ENCODE data around the gene NME3. TPM values are rescaled to one million over a fixed set of nuclear protein-coding genes. Genes with fewer than 3 reads are reported as not detected.
A peak's percentile ranks its signal among the peaks of the same experiment; 100 is the strongest.

NME3 gene
- total and polyA plus RNA-seq, 2 donors (not counting 1 experiment from before 2014, with no cell fraction given), result 9.9 to 69.7 TPM

GRCh38 chr16:1775006-1775845 is 3.9 kb upstream of the NME3 start:
- Histone ChIP-seq H3K4me1 (ENCODE audit: control insufficient read depth, extremely low read depth, insufficient read depth, low read length) (peaks cover 18% of the 10 kb centered on the region), H3K9me3 (ENCODE audit: control insufficient read depth, insufficient read depth, low read depth, low read length) (no peaks in the 10 kb centered on the region), H3K9ac (ENCODE audit: insufficient read depth, low read length) (no peak overlapping the region), H4K20me1 (ENCODE audit: control insufficient read depth, extremely low read depth, insufficient read depth, low read length) (no peaks in the 10 kb centered on the region), H3K4me2 (ENCODE audit: extremely low read depth, insufficient read depth, low read length) (no peak overlapping the region), H3K79me2 (ENCODE audit: control insufficient read depth, insufficient read depth, low read length) (peaks cover 31% of the 10 kb centered on the region), H3K27ac (ENCODE audit: insufficient read depth, low read length) (no peak overlapping the region), H2AFZ (ENCODE audit: low read length) (no peak overlapping the region), H3K27me3 (ENCODE audit: control insufficient read depth, insufficient read depth, low read length) (no peaks in the 10 kb centered on the region), H3K4me3 (replicated peaks in 1 of 4; ENCODE audit: control extremely low read depth in 1 of 4, insufficient read depth in 1 of 4, low read depth in 3 of 4, low read length in 4 of 4) (peak overlapping the region in 1 of 4 experiments; percentile 7), H3K36me3 (ENCODE audit: control insufficient read depth, insufficient read depth, low read length) (peaks cover 21% of the 10 kb centered on the region)
- no peak for TF ChIP-seq EZH2 (IDR thresholded peaks at IDR 0.05; ENCODE audit: low read length, missing control alignments)
- TF ChIP-seq, protein P1, sequence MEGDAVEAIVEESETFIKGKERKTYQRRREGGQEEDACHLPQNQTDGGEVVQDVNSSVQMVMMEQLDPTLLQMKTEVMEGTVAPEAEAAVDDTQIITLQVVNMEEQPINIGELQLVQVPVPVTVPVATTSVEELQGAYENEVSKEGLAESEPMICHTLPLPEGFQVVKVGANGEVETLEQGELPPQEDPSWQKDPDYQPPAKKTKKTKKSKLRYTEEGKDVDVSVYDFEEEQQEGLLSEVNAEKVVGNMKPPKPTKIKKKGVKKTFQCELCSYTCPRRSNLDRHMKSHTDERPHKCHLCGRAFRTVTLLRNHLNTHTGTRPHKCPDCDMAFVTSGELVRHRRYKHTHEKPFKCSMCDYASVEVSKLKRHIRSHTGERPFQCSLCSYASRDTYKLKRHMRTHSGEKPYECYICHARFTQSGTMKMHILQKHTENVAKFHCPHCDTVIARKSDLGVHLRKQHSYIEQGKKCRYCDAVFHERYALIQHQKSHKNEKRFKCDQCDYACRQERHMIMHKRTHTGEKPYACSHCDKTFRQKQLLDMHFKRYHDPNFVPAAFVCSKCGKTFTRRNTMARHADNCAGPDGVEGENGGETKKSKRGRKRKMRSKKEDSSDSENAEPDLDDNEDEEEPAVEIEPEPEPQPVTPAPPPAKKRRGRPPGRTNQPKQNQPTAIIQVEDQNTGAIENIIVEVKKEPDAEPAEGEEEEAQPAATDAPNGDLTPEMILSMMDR (conservative IDR thresholded peaks at IDR 0.05 in 1 of 2, IDR thresholded peaks at IDR 0.05 in 1 of 2; ENCODE audit: low read depth in 1 of 2, low read length in 2 of 2), result no peak
- DNase-seq (ENCODE audit: low read depth in 2 of 2), result no peak

GRCh38 chr16:1774448-1774780 is 3.1 kb upstream of the NME3 start:
- peak overlapping the region; percentile 16 for H3K9ac ChIP-seq (ENCODE audit: insufficient read depth, low read length)
- peak overlapping the region in 3 of 4 experiments; percentile 69 to 89 (median 84) for H3K4me3 ChIP-seq (replicated peaks in 1 of 4; ENCODE audit: control extremely low read depth in 1 of 4, insufficient read depth in 1 of 4, low read depth in 3 of 4, low read length in 4 of 4)
- H3K4me1 ChIP-seq (ENCODE audit: control insufficient read depth, extremely low read depth, insufficient read depth, low read length), result peaks cover 21% of the 10 kb centered on the region
- TF ChIP-seq EZH2 (IDR thresholded peaks at IDR 0.05; ENCODE audit: low read length, missing control alignments), result no peak
- TF ChIP-seq, protein P1 (conservative IDR thresholded peaks at IDR 0.05 in 1 of 2, IDR thresholded peaks at IDR 0.05 in 1 of 2; ENCODE audit: low read depth in 1 of 2, low read length in 2 of 2), result no peak
- peaks cover 31% of the 10 kb centered on the region for H3K79me2 ChIP-seq (ENCODE audit: control insufficient read depth, insufficient read depth, low read length)
- H2AFZ ChIP-seq (ENCODE audit: low read length), result no peak overlapping the region
- peaks cover 21% of the 10 kb centered on the region for H3K36me3 ChIP-seq (ENCODE audit: control insufficient read depth, insufficient read depth, low read length)
- peak overlapping the region; percentile 96 for H3K4me2 ChIP-seq (ENCODE audit: extremely low read depth, insufficient read depth, low read length)
- H3K9me3 ChIP-seq (ENCODE audit: control insufficient read depth, insufficient read depth, low read depth, low read length), result no peaks in the 10 kb centered on the region
- no peak overlapping the region for H3K27ac ChIP-seq (ENCODE audit: insufficient read depth, low read length)
- DNase-seq (ENCODE audit: low read depth in 2 of 2), result no peak
- H3K27me3 ChIP-seq (ENCODE audit: control insufficient read depth, insufficient read depth, low read length), result no peaks in the 10 kb centered on the region
- no peaks in the 10 kb centered on the region for H4K20me1 ChIP-seq (ENCODE audit: control insufficient read depth, extremely low read depth, insufficient read depth, low read length)

DNA sequence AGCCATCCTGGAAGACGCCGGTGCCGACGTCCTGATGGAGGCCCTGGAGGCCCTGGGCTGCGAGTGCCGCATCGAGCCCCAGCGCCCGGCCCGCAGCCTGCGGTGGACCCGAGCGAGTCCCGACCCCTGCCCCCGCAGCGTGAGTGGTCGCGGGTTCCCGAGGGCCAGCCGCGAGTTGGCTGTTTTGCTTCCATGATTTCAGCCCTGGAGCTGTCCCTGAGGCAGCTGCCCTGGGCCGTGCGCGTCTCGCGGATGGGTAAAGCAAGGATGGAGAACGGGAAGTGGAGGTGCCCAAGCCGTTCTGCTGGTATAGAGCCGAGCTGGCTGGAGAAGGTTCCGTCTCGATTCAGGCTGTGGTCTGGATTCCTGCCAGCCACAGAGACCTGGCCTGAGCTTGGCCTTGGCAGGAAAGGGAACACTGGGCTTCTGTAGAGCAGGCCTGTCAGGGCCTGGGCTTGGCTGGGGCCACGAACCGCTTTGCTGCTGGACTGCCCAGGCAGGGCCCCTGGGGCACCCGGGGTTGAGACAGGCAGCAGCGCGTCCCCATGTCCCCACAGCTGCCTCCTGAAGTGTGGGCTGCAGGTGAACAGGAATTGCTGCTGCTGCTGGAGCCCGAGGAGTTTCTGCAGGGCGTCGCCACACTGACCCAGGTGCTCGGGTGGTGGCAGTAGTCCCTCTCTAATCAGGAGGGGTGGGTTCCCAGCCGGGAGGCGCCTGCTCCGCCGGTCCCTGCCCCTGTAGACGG is 2.5 kb upstream of the NME3 start:
- no peak for TF ChIP-seq EZH2 (IDR thresholded peaks at IDR 0.05; ENCODE audit: low read length, missing control alignments)
- TF ChIP-seq, protein P1 (conservative IDR thresholded peaks at IDR 0.05 in 1 of 2, IDR thresholded peaks at IDR 0.05 in 1 of 2; ENCODE audit: low read depth in 1 of 2, low read length in 2 of 2), result no peak
- H2AFZ ChIP-seq (ENCODE audit: low read length), result peak overlapping the region; percentile 35
- no peaks in the 10 kb centered on the region for H4K20me1 ChIP-seq (ENCODE audit: control insufficient read depth, extremely low read depth, insufficient read depth, low read length)
- H3K4me3 ChIP-seq (replicated peaks in 1 of 4; ENCODE audit: control extremely low read depth in 1 of 4, insufficient read depth in 1 of 4, low read depth in 3 of 4, low read length in 4 of 4), result peak overlapping the region; percentile 69 to 89 (median 84)
- H3K27me3 ChIP-seq (ENCODE audit: control insufficient read depth, insufficient read depth, low read length), result no peaks in the 10 kb centered on the region
- H3K9me3 ChIP-seq (ENCODE audit: control insufficient read depth, insufficient read depth, low read depth, low read length), result no peaks in the 10 kb centered on the region
- DNase-seq (ENCODE audit: low read depth in 2 of 2), result peak; percentile 51 to 66
- H3K79me2 ChIP-seq (ENCODE audit: control insufficient read depth, insufficient read depth, low read length), result peaks cover 31% of the 10 kb centered on the region
- H3K4me2 ChIP-seq (ENCODE audit: extremely low read depth, insufficient read depth, low read length), result peak overlapping the region; percentile 96
- H3K4me1 ChIP-seq (ENCODE audit: control insufficient read depth, extremely low read depth, insufficient read depth, low read length), result peaks cover 21% of the 10 kb centered on the region
- H3K27ac ChIP-seq (ENCODE audit: insufficient read depth, low read length), result peak overlapping the region; percentile 80
- peak overlapping the region; percentile 85 for H3K9ac ChIP-seq (ENCODE audit: insufficient read depth, low read length)
- peaks cover 26% of the 10 kb centered on the region for H3K36me3 ChIP-seq (ENCODE audit: control insufficient read depth, insufficient read depth, low read length)
